ENCODE results near the gene HHAT. TPM values are rescaled to one million over a fixed set of nuclear protein-coding genes. Genes with fewer than 3 reads are reported as not detected.

Gene HHAT
- polyA plus RNA-seq, 1 donor (not counting 4 experiments of a cell fraction or from before 2014, with no cell fraction given) = 3.8 TPM

- no peaks in the 10 kb centered on the region for H3K4me1 ChIP-seq (ENCODE audit: control insufficient read depth, extremely low read depth, insufficient read depth, low read length)
- FAIRE-seq (no peak), DNase-seq (ENCODE audit: low read depth, low spot score) (no peak)
- H3K9me3 ChIP-seq (ENCODE audit: control insufficient read depth, low read depth, low read length) = no peaks in the 10 kb centered on the region
- dilution Hi-C loops (cut with MboI; ENCODE audit: extremely low pct_ligation_motif_present, low sequenced_read_pairs) = no loop called here
- H3K27me3 ChIP-seq (ENCODE audit: control insufficient read depth, extremely low read depth, insufficient read depth, low read length) = no peaks in the 10 kb centered on the region
- H3K4me2 ChIP-seq (ENCODE audit: control insufficient read depth, extremely low read depth, insufficient read depth, low read depth, low read length) = no peak overlapping the region
- no peaks in the 10 kb centered on the region for H3K9me1 ChIP-seq (ENCODE audit: control insufficient read depth, extremely low read depth, insufficient read depth, low read length)
- no peaks in the 10 kb centered on the region for H3K36me3 ChIP-seq (ENCODE audit: control insufficient read depth in 2 of 2, extremely low read depth in 1 of 2, insufficient read depth in 2 of 2, low read length in 2 of 2)
- no peaks in the 10 kb centered on the region for H3K79me2 ChIP-seq (ENCODE audit: control insufficient read depth, insufficient read depth, low read length)
- no peak overlapping the region for H3K4me3 ChIP-seq (ENCODE audit: control insufficient read depth in 2 of 3, extremely low read depth in 1 of 3, insufficient read depth in 2 of 3, low read depth in 1 of 3, low read length in 3 of 3)
- TF ChIP-seq EZH2 (IDR thresholded peaks at IDR 0.05; ENCODE audit: low read length) = no peak
- TF ChIP-seq, protein P1, sequence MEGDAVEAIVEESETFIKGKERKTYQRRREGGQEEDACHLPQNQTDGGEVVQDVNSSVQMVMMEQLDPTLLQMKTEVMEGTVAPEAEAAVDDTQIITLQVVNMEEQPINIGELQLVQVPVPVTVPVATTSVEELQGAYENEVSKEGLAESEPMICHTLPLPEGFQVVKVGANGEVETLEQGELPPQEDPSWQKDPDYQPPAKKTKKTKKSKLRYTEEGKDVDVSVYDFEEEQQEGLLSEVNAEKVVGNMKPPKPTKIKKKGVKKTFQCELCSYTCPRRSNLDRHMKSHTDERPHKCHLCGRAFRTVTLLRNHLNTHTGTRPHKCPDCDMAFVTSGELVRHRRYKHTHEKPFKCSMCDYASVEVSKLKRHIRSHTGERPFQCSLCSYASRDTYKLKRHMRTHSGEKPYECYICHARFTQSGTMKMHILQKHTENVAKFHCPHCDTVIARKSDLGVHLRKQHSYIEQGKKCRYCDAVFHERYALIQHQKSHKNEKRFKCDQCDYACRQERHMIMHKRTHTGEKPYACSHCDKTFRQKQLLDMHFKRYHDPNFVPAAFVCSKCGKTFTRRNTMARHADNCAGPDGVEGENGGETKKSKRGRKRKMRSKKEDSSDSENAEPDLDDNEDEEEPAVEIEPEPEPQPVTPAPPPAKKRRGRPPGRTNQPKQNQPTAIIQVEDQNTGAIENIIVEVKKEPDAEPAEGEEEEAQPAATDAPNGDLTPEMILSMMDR (optimal IDR thresholded peaks at IDR 0.05 in 1 of 3, IDR thresholded peaks at IDR 0.05 in 1 of 3, conservative IDR thresholded peaks at IDR 0.05 in 1 of 3; ENCODE audit: extremely low read depth in 1 of 3, insufficient read depth in 2 of 3, low read length in 3 of 3) = no peak
- no peak overlapping the region for H2AFZ ChIP-seq (ENCODE audit: control insufficient read depth, low read length)
- no peaks in the 10 kb centered on the region for H4K20me1 ChIP-seq (ENCODE audit: control insufficient read depth, extremely low read depth, insufficient read depth, low read length)
- H3K9ac ChIP-seq (ENCODE audit: control insufficient read depth, extremely low read depth, insufficient read depth, low read length) = no peak overlapping the region
- H3K27ac ChIP-seq (ENCODE audit: control insufficient read depth, insufficient read depth, low read length) = no peak overlapping the region
These were observed 244.4 kb downstream of the HHAT start for GRCh38 chr1:210573141-210573540.

GRCh38 chr1:210582205-210582970 is 253.7 kb downstream of the HHAT start:
- Histone ChIP-seq H3K36me3 (ENCODE audit: control insufficient read depth in 2 of 2, extremely low read depth in 1 of 2, insufficient read depth in 2 of 2, low read length in 2 of 2) (no peaks in the 10 kb centered on the region), H4K20me1 (ENCODE audit: control insufficient read depth, extremely low read depth, insufficient read depth, low read length) (no peaks in the 10 kb centered on the region), H3K27me3 (ENCODE audit: control insufficient read depth, extremely low read depth, insufficient read depth, low read length) (no peaks in the 10 kb centered on the region), H3K4me1 (ENCODE audit: control insufficient read depth, extremely low read depth, insufficient read depth, low read length) (no peaks in the 10 kb centered on the region), H3K79me2 (ENCODE audit: control insufficient read depth, insufficient read depth, low read length) (no peaks in the 10 kb centered on the region), H2AFZ (ENCODE audit: control insufficient read depth, low read length) (no peak overlapping the region), H3K9ac (ENCODE audit: control insufficient read depth, extremely low read depth, insufficient read depth, low read length) (no peak overlapping the region), H3K4me2 (ENCODE audit: control insufficient read depth, extremely low read depth, insufficient read depth, low read depth, low read length) (no peak overlapping the region), H3K4me3 (ENCODE audit: control insufficient read depth in 2 of 3, extremely low read depth in 1 of 3, insufficient read depth in 2 of 3, low read depth in 1 of 3, low read length in 3 of 3) (no peak overlapping the region), H3K9me3 (ENCODE audit: control insufficient read depth, low read depth, low read length) (no peaks in the 10 kb centered on the region), H3K27ac (ENCODE audit: control insufficient read depth, insufficient read depth, low read length) (no peak overlapping the region), H3K9me1 (ENCODE audit: control insufficient read depth, extremely low read depth, insufficient read depth, low read length) (no peaks in the 10 kb centered on the region)
- FAIRE-seq = no peak
- dilution Hi-C loops (cut with MboI; ENCODE audit: extremely low pct_ligation_motif_present, low sequenced_read_pairs) = no loop called here
- DNase-seq (ENCODE audit: low read depth, low spot score) = no peak
- TF ChIP-seq EZH2 (IDR thresholded peaks at IDR 0.05; ENCODE audit: low read length) = no peak
- TF ChIP-seq, protein P1 (optimal IDR thresholded peaks at IDR 0.05 in 1 of 3, IDR thresholded peaks at IDR 0.05 in 1 of 3, conservative IDR thresholded peaks at IDR 0.05 in 1 of 3; ENCODE audit: extremely low read depth in 1 of 3, insufficient read depth in 2 of 3, low read length in 3 of 3) = no peak
